SK-N-SH treated with all-trans-retinoic acid at 6 μM for 48 hours (cell line): ENCODE data around the gene ANKRD44.
"Not testable (repeated sequence)": the region's sequence is repeated elsewhere in the genome, so short reads cannot be mapped to it uniquely, and the experiment has no call there.

Experiments
- ARNTL ChIP-seq: fragments of 450-650 bp; formaldehyde crosslinking; IDR thresholded peaks from 2 replicates; pipeline ENCODE4 v1.5.0; 2020; ENCODE audit warnings: low read depth, mild to moderate bottlenecking, moderate library complexity, borderline replicate concordance
- BACH2 ChIP-seq: fragments of 250-450 bp; sonication (Bioruptor Pico); IDR thresholded peaks from 2 replicates; pipeline ENCODE4 v1.9.0; 2021; ENCODE audit warnings: mild to moderate bottlenecking, borderline replicate concordance
- OSR1 ChIP-seq: fragments of 250-450 bp; sonication (Bioruptor Pico); IDR thresholded peaks from 2 replicates; pipeline ENCODE4 v1.8.0; 2022; ENCODE audit warnings: moderate library complexity, mild to moderate bottlenecking, inconsistent platforms
- PATZ1 ChIP-seq: fragments of 250-450 bp; sonication (Bioruptor Pico); IDR thresholded peaks from 2 replicates; pipeline ENCODE4 v1.8.0; 2020; ENCODE audit warnings: mild to moderate bottlenecking, moderate library complexity, borderline replicate concordance
- ZFP3 ChIP-seq: fragments of 250-450 bp; sonication (Bioruptor Pico); IDR thresholded peaks from 2 replicates; pipeline ENCODE4 v1.5.0; 2020; ENCODE audit warnings: mild to moderate bottlenecking, moderate library complexity
- ZFP30 ChIP-seq: fragments of 450-650 bp; formaldehyde crosslinking; IDR thresholded peaks from 2 replicates; pipeline ENCODE4 v1.5.0; 2022; ENCODE audit warnings: mild to moderate bottlenecking, moderate library complexity

DNA sequence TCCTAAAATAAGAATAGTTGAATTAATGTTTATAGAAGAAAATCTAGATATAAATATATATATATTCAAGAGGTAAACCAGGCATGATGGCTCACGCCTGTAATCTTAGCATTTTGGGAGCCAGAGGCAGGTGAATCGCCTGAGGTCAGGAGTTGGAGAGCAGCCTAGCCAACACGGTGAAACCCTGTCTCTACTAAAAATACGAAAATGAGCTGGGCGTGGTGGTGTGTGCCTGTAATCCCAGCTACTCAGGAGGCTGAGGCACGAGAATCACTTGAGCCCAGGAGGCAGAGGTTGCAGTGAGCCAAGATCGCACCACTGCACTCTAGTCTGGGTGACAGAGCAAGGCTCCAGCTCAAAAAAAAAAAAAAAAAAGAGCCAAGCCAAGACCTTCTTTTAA is 70.6 kb downstream of the ANKRD44 start:
- TF ChIP-seq ZFP30; ZFP3; OSR1; PATZ1; BACH2 (CRISPR knock-in tag); ARNTL (CRISPR knock-in tag): not testable (repeated sequence)
